Measurements from ENCODE around the gene LCN9.

Gene LCN9

GRCh38 chr9:135648494-135649410 is 14.4 kb upstream of the LCN9 start:
- Histone ChIP-seq H3K4me1 (ENCODE audit: control extremely low read depth in 1 of 4, control insufficient read depth in 4 of 4, insufficient read depth in 4 of 4, low read length in 3 of 4) (no peaks in the 10 kb centered on the region), H3K27ac (ENCODE audit: insufficient read depth in 1 of 2, low read depth in 1 of 2, low read length in 2 of 2, poor library complexity in 1 of 2, severe bottlenecking in 2 of 2) (no peak overlapping the region), H3K9me3 (ENCODE audit: control extremely low read depth in 1 of 5, control insufficient read depth in 4 of 5, insufficient read depth in 2 of 5, low read depth in 1 of 5, low read length in 4 of 5) (peaks cover 5 to 57% (median 36%) of the 10 kb centered on the region in 5 experiments), H3K36me3 (ENCODE audit: control insufficient read depth in 4 of 4, insufficient read depth in 4 of 4, low read length in 3 of 4) (no peaks in the 10 kb centered on the region), H3K4me3 (ENCODE audit: control insufficient read depth in 1 of 7, extremely low read depth in 1 of 7, insufficient read depth in 4 of 7, low read depth in 2 of 7, low read length in 6 of 7) (no peak overlapping the region), H3K27me3 (replicated peaks in 2 of 5; ENCODE audit: control insufficient read depth in 4 of 5, insufficient read depth in 5 of 5, low read length in 4 of 5) (peaks cover 0 to 2% (median 0%) of the 10 kb centered on the region in 5 experiments)
- WGBS (ENCODE audit: insufficient coverage): 89% methylated on average over 7 of the region's 10 CpGs
- DNase-seq: no peak
- ChIA-PET POLR2A (no interaction called here), CTCF (no interaction called here)

- H3K9me3 ChIP-seq (ENCODE audit: control extremely low read depth in 1 of 5, control insufficient read depth in 4 of 5, insufficient read depth in 2 of 5, low read depth in 1 of 5, low read length in 4 of 5): peaks cover 5 to 52% (median 33%) of the 10 kb centered on the region in 5 experiments
- no peak overlapping the region for H3K27ac ChIP-seq (ENCODE audit: insufficient read depth in 1 of 2, low read depth in 1 of 2, low read length in 2 of 2, poor library complexity in 1 of 2, severe bottlenecking in 2 of 2)
- H3K27me3 ChIP-seq (replicated peaks in 2 of 5; ENCODE audit: control insufficient read depth in 4 of 5, insufficient read depth in 5 of 5, low read length in 4 of 5): peaks cover 0 to 2% (median 0%) of the 10 kb centered on the region in 5 experiments
- CTCF ChIA-PET: no interaction called here
- no peak for DNase-seq
- no peaks in the 10 kb centered on the region for H3K36me3 ChIP-seq (ENCODE audit: control insufficient read depth in 4 of 4, insufficient read depth in 4 of 4, low read length in 3 of 4)
- WGBS (ENCODE audit: insufficient coverage): no CpG with 5 or more reads among the region's 2 CpGs
- H3K4me3 ChIP-seq (ENCODE audit: control insufficient read depth in 1 of 7, extremely low read depth in 1 of 7, insufficient read depth in 4 of 7, low read depth in 2 of 7, low read length in 6 of 7): no peak overlapping the region
- POLR2A ChIA-PET: no interaction called here
- no peaks in the 10 kb centered on the region for H3K4me1 ChIP-seq (ENCODE audit: control extremely low read depth in 1 of 4, control insufficient read depth in 4 of 4, insufficient read depth in 4 of 4, low read length in 3 of 4)
Measured at GRCh38 chr9:135649508-135649907, 13.6 kb upstream of the LCN9 start.

- H3K36me3 ChIP-seq (ENCODE audit: control insufficient read depth in 4 of 4, insufficient read depth in 4 of 4, low read length in 3 of 4): no peaks in the 10 kb centered on the region
- H3K9me3 ChIP-seq (ENCODE audit: control extremely low read depth in 1 of 5, control insufficient read depth in 4 of 5, insufficient read depth in 2 of 5, low read depth in 1 of 5, low read length in 4 of 5): peaks cover 5 to 43% (median 24%) of the 10 kb centered on the region in 5 experiments
- no peaks in the 10 kb centered on the region for H3K4me1 ChIP-seq (ENCODE audit: control extremely low read depth in 1 of 4, control insufficient read depth in 4 of 4, insufficient read depth in 4 of 4, low read length in 3 of 4)
- WGBS (ENCODE audit: insufficient coverage): 97% methylated on average over 14 of the region's 17 CpGs
- H3K27me3 ChIP-seq (replicated peaks in 2 of 5; ENCODE audit: control insufficient read depth in 4 of 5, insufficient read depth in 5 of 5, low read length in 4 of 5): peaks cover 0 to 4% (median 0%) of the 10 kb centered on the region in 5 experiments
- no peak for DNase-seq
- no peak overlapping the region for H3K27ac ChIP-seq (ENCODE audit: insufficient read depth in 1 of 2, low read depth in 1 of 2, low read length in 2 of 2, poor library complexity in 1 of 2, severe bottlenecking in 2 of 2)
- POLR2A ChIA-PET: no interaction called here
- H3K4me3 ChIP-seq (ENCODE audit: control insufficient read depth in 1 of 7, extremely low read depth in 1 of 7, insufficient read depth in 4 of 7, low read depth in 2 of 7, low read length in 6 of 7): no peak overlapping the region
- CTCF ChIA-PET: no interaction called here
Measured at GRCh38 chr9:135650408-135650807, 12.7 kb upstream of the LCN9 start.

GRCh38 chr9:135655317-135655716 is 7.8 kb upstream of the LCN9 start:
- Histone ChIP-seq H3K36me3 (ENCODE audit: control insufficient read depth in 4 of 4, insufficient read depth in 4 of 4, low read length in 3 of 4) (no peaks in the 10 kb centered on the region), H3K27me3 (replicated peaks in 2 of 5; ENCODE audit: control insufficient read depth in 4 of 5, insufficient read depth in 5 of 5, low read length in 4 of 5) (peaks cover 0 to 8% (median 0%) of the 10 kb centered on the region in 5 experiments), H3K4me3 (ENCODE audit: control insufficient read depth in 1 of 7, extremely low read depth in 1 of 7, insufficient read depth in 4 of 7, low read depth in 2 of 7, low read length in 6 of 7) (no peak overlapping the region), H3K9me3 (ENCODE audit: control extremely low read depth in 1 of 5, control insufficient read depth in 4 of 5, insufficient read depth in 2 of 5, low read depth in 1 of 5, low read length in 4 of 5) (peaks cover 0 to 7% (median 6%) of the 10 kb centered on the region in 5 experiments), H3K4me1 (ENCODE audit: control extremely low read depth in 1 of 4, control insufficient read depth in 4 of 4, insufficient read depth in 4 of 4, low read length in 3 of 4) (no peaks in the 10 kb centered on the region), H3K27ac (ENCODE audit: insufficient read depth in 1 of 2, low read depth in 1 of 2, low read length in 2 of 2, poor library complexity in 1 of 2, severe bottlenecking in 2 of 2) (no peak overlapping the region)
- ChIA-PET POLR2A (no interaction called here), CTCF (interaction anchor here (0.5 kb wide), 1 partner anchor 41 kb away, joined by 3 read pairs; no protein-coding TSS in a partner anchor)
- no peak for DNase-seq
- 90% methylated on average over 2 of the region's 8 CpGs for WGBS (ENCODE audit: insufficient coverage)

- CTCF ChIA-PET: no interaction called here
- no peak overlapping the region for H3K27ac ChIP-seq (ENCODE audit: insufficient read depth in 1 of 2, low read depth in 1 of 2, low read length in 2 of 2, poor library complexity in 1 of 2, severe bottlenecking in 2 of 2)
- H3K4me3 ChIP-seq (ENCODE audit: control insufficient read depth in 1 of 7, extremely low read depth in 1 of 7, insufficient read depth in 4 of 7, low read depth in 2 of 7, low read length in 6 of 7): no peak overlapping the region
Measured at GRCh38 chr9:135657416-135657815, 5.7 kb upstream of the LCN9 start.

DNA sequence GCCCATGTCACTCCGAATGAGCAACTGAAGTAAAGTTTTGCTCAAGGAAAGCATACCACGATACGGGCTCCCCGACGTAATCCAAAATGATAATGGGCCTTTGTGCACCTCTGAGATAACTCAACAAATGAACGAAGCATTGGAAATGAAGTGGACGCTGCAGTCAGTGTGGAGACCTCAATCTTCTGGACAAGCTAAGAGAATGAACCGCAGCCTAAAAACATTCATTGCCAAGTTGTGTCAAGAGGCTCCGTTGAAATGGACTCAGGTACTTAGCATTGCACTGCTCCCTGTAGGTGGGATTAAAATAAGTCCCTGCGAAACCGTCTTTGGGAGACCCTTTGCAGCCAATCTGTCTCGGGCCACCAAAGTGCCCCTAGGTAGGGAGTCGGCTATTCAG is 3.9 kb upstream of the LCN9 start:
- no peak for DNase-seq
- H3K36me3 ChIP-seq (ENCODE audit: control insufficient read depth in 4 of 4, insufficient read depth in 4 of 4, low read length in 3 of 4): no peaks in the 10 kb centered on the region
- ChIA-PET POLR2A (no interaction called here), CTCF (no interaction called here)
- H3K4me1 ChIP-seq (ENCODE audit: control extremely low read depth in 1 of 4, control insufficient read depth in 4 of 4, insufficient read depth in 4 of 4, low read length in 3 of 4): no peaks in the 10 kb centered on the region
- peaks cover 0 to 12% (median 0%) of the 10 kb centered on the region in 5 experiments for H3K27me3 ChIP-seq (replicated peaks in 2 of 5; ENCODE audit: control insufficient read depth in 4 of 5, insufficient read depth in 5 of 5, low read length in 4 of 5)
- no peak overlapping the region for H3K27ac ChIP-seq (ENCODE audit: insufficient read depth in 1 of 2, low read depth in 1 of 2, low read length in 2 of 2, poor library complexity in 1 of 2, severe bottlenecking in 2 of 2)
- no peaks in the 10 kb centered on the region for H3K9me3 ChIP-seq (ENCODE audit: control extremely low read depth in 1 of 5, control insufficient read depth in 4 of 5, insufficient read depth in 2 of 5, low read depth in 1 of 5, low read length in 4 of 5)
- H3K4me3 ChIP-seq (ENCODE audit: control insufficient read depth in 1 of 7, extremely low read depth in 1 of 7, insufficient read depth in 4 of 7, low read depth in 2 of 7, low read length in 6 of 7): no peak overlapping the region
- WGBS (ENCODE audit: insufficient coverage): 93% methylated on average over 13 of the region's 13 CpGs

More at GRCh38 chr9:135657416-135657815, 5.7 kb upstream of the LCN9 start:
- no peaks in the 10 kb centered on the region for H3K9me3 ChIP-seq (ENCODE audit: control extremely low read depth in 1 of 5, control insufficient read depth in 4 of 5, insufficient read depth in 2 of 5, low read depth in 1 of 5, low read length in 4 of 5)
- DNase-seq: no peak
- POLR2A ChIA-PET: no interaction called here
- H3K36me3 ChIP-seq (ENCODE audit: control insufficient read depth in 4 of 4, insufficient read depth in 4 of 4, low read length in 3 of 4): no peaks in the 10 kb centered on the region
- H3K27me3 ChIP-seq (replicated peaks in 2 of 5; ENCODE audit: control insufficient read depth in 4 of 5, insufficient read depth in 5 of 5, low read length in 4 of 5): peaks cover 0 to 8% (median 0%) of the 10 kb centered on the region in 5 experiments
- no peaks in the 10 kb centered on the region for H3K4me1 ChIP-seq (ENCODE audit: control extremely low read depth in 1 of 4, control insufficient read depth in 4 of 4, insufficient read depth in 4 of 4, low read length in 3 of 4)
- WGBS (ENCODE audit: insufficient coverage): 95% methylated on average over 15 of the region's 15 CpGs

- Histone ChIP-seq H3K4me1 (ENCODE audit: control extremely low read depth in 1 of 4, control insufficient read depth in 4 of 4, insufficient read depth in 4 of 4, low read length in 3 of 4) (no peaks in the 10 kb centered on the region), H3K36me3 (ENCODE audit: control insufficient read depth in 4 of 4, insufficient read depth in 4 of 4, low read length in 3 of 4) (no peaks in the 10 kb centered on the region), H3K27me3 (replicated peaks in 2 of 5; ENCODE audit: control insufficient read depth in 4 of 5, insufficient read depth in 5 of 5, low read length in 4 of 5) (peaks cover 0 to 12% (median 0%) of the 10 kb centered on the region in 5 experiments), H3K27ac (ENCODE audit: insufficient read depth in 1 of 2, low read depth in 1 of 2, low read length in 2 of 2, poor library complexity in 1 of 2, severe bottlenecking in 2 of 2) (no peak overlapping the region), H3K4me3 (ENCODE audit: control insufficient read depth in 1 of 7, extremely low read depth in 1 of 7, insufficient read depth in 4 of 7, low read depth in 2 of 7, low read length in 6 of 7) (no peak overlapping the region), H3K9me3 (ENCODE audit: control extremely low read depth in 1 of 5, control insufficient read depth in 4 of 5, insufficient read depth in 2 of 5, low read depth in 1 of 5, low read length in 4 of 5) (no peaks in the 10 kb centered on the region)
- ChIA-PET CTCF (no interaction called here), POLR2A (no interaction called here)
- DNase-seq: no peak
- WGBS (ENCODE audit: insufficient coverage): 92% methylated on average over 22 of the region's 22 CpGs
Measured at GRCh38 chr9:135660407-135660806, 2.7 kb upstream of the LCN9 start.

Measured in common myeloid progenitor, CD34-positive (primary cell).